NCI-H82 treated with DMSO at 0.1 percent for 48 hours (cell line): Measurements from ENCODE around the gene KLHL40.
"Not testable (repeated sequence)": the region's sequence is repeated elsewhere in the genome, so short reads cannot be mapped to it uniquely, and the experiment has no call there.

Source experiments
- DNase-seq: peaks from one replicate; lab custom pipeline; 2025; ENCODE audit not compliant: unreplicated experiment; lab: John Stamatoyannopoulos, UW

KLHL40 gene

GRCh38 chr3:42717306-42717705 lies 32.0 kb downstream of the KLHL40 start:
- DNase-seq: no peak

- no peak for DNase-seq
These were observed 33.0 kb downstream of the KLHL40 start for GRCh38 chr3:42718338-42718737.

- no peak for DNase-seq
These were observed 33.7 kb downstream of the KLHL40 start for GRCh38 chr3:42719002-42719401.

GRCh38 chr3:42720126-42720525 lies 34.8 kb downstream of the KLHL40 start:
- DNase-seq: no peak

GRCh38 chr3:42721690-42722089 lies 36.4 kb downstream of the KLHL40 start:
- no peak for DNase-seq

GRCh38 chr3:42722442-42722841 lies 37.1 kb downstream of the KLHL40 start:
- DNase-seq: not testable (repeated sequence)

- no peak for DNase-seq
These were observed 37.9 kb downstream of the KLHL40 start for GRCh38 chr3:42723219-42723618.

GRCh38 chr3:42725454-42725853 lies 40.1 kb downstream of the KLHL40 start:
- no peak for DNase-seq

GRCh38 chr3:42728056-42728455 lies 42.7 kb downstream of the KLHL40 start:
- DNase-seq: no peak

- DNase-seq: no peak
These were observed 43.5 kb downstream of the KLHL40 start for GRCh38 chr3:42728668-42729364.

- DNase-seq: no peak
These were observed 44.2 kb downstream of the KLHL40 start for GRCh38 chr3:42729404-42730145.

- DNase-seq: no peak
These were observed 45.0 kb downstream of the KLHL40 start for GRCh38 chr3:42730294-42730693.

- DNase-seq: no peak
These were observed 45.5 kb downstream of the KLHL40 start for GRCh38 chr3:42730706-42731420.

- DNase-seq: no peak
These were observed 46.3 kb downstream of the KLHL40 start for GRCh38 chr3:42731476-42732195.

GRCh38 chr3:42732196-42732828 lies 47.0 kb downstream of the KLHL40 start:
- no peak for DNase-seq

GRCh38 chr3:42732829-42733459 lies 47.6 kb downstream of the KLHL40 start:
- DNase-seq: no peak

GRCh38 chr3:42733501-42734262 lies 48.3 kb downstream of the KLHL40 start:
- DNase-seq: no peak

GRCh38 chr3:42734263-42734860 lies 49.0 kb downstream of the KLHL40 start:
- DNase-seq: no peak

- DNase-seq: no peak
These were observed 49.7 kb downstream of the KLHL40 start for GRCh38 chr3:42735019-42735418.
